ENCODE data around the gene FGB.

DNA sequence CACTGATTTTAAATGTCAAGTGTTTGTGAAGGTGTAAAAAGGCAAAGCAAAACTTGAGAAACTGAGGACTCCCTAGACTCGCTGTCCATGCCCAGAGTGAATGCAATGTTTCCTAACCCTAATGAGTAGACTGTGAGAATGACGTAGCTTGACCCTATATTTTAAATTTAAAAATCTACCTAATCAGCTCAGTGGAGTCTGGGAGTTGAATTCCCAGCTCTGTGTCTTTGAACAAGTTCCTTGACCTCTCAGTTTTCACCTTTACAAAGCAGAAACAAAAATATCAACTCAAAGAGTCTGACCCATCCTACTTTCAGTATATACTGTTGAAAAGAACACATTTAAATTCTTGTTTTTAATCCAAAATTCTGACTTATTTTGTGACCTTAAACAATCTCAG lies 25.4 kb downstream of the FGB start:
- TF ChIP-seq POLR2AphosphoS5 (IDR thresholded peaks at IDR 0.05; ENCODE audit: low read depth), result no peak
- TF ChIP-seq, protein P1, sequence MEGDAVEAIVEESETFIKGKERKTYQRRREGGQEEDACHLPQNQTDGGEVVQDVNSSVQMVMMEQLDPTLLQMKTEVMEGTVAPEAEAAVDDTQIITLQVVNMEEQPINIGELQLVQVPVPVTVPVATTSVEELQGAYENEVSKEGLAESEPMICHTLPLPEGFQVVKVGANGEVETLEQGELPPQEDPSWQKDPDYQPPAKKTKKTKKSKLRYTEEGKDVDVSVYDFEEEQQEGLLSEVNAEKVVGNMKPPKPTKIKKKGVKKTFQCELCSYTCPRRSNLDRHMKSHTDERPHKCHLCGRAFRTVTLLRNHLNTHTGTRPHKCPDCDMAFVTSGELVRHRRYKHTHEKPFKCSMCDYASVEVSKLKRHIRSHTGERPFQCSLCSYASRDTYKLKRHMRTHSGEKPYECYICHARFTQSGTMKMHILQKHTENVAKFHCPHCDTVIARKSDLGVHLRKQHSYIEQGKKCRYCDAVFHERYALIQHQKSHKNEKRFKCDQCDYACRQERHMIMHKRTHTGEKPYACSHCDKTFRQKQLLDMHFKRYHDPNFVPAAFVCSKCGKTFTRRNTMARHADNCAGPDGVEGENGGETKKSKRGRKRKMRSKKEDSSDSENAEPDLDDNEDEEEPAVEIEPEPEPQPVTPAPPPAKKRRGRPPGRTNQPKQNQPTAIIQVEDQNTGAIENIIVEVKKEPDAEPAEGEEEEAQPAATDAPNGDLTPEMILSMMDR (conservative IDR thresholded peaks at IDR 0.05; ENCODE audit: low read depth in 2 of 2), result no peak

Data from GM23338 (cell line).